ENCODE data around the gene DNAH17. TPM values are rescaled to one million over a fixed set of nuclear protein-coding genes. Genes with fewer than 3 reads are reported as not detected.

Gene DNAH17
- total and polyA plus RNA-seq, 7 donors: 0.04 to 3.5 (median 0.08) TPM

- Histone ChIP-seq H3K27me3 (ENCODE audit: insufficient read depth in 3 of 3, low read length in 2 of 3) (no peaks in the 10 kb centered on the region), H3K27ac (no peak overlapping the region), H3K36me3 (ENCODE audit: insufficient read depth in 1 of 2, low read depth in 1 of 2) (peaks cover 0 to 70% of the 10 kb centered on the region in 2 donors), H3K4me1 (no peaks in the 10 kb centered on the region), H3K9me3 (no peaks in the 10 kb centered on the region), H3K4me3 (no peak overlapping the region)
- TF ChIP-seq CTCF (IDR thresholded peaks at IDR 0.05): no peak
- intact Hi-C loops (cut with DNase I): loop anchor here in 1 of 2 donors (10.0 kb wide), 1 partner anchor 312 kb away; no protein-coding TSS in a partner anchor
- DNase-seq (no peak), ATAC-seq (no peak)
- WGBS, 3 donors: 79 to 88% (median 82%) methylated on average over 11 of the region's 11 CpGs
Measured at GRCh38 chr17:78427140-78427539, 150.1 kb downstream of the DNAH17 start.

DNA sequence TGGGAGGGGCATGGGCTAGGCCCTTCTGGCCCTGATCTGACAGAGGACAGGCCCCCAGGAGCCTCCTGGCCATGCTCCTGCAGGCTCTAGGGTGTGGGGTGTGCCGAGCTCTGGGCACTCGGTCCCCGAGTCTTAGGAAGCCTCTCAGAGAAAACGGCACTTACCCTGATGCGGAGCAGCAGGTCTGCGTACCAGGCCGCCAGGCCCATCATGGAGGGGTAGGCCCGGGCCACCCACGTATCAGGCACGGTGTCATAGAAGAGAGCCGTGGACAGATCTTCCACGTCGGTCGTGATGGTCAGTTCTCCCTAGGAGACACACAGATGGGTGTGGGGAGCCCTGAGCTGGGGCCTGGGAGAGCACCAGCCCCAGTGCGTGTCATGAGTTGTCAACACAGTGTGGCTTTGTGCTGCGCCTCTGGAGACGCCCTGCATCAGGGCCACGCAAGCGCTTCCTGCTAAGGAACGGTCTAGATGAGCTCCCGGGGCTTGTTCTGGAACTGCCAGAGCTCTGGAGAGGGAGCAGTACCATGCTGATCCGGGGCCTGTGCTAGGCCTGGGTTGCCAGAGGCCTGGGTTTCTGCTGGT is 150.8 kb downstream of the DNAH17 start:
- peaks cover 4% of the 10 kb centered on the region for H3K4me1 ChIP-seq
- H3K36me3 ChIP-seq (ENCODE audit: insufficient read depth in 1 of 2, low read depth in 1 of 2): peaks cover 0 to 76% of the 10 kb centered on the region in 2 donors
- WGBS, 3 donors: 90 to 93% (median 90%) methylated on average over 22 of the region's 22 CpGs
- ATAC-seq (no peak), DNase-seq (no peak)
- no peaks in the 10 kb centered on the region for H3K27me3 ChIP-seq (ENCODE audit: insufficient read depth in 3 of 3, low read length in 2 of 3)
- intact Hi-C loops (cut with DNase I): loop anchor here in 1 of 2 donors (10.0 kb wide), 1 partner anchor 312 kb away; no protein-coding TSS in a partner anchor
- H3K9me3 ChIP-seq: no peaks in the 10 kb centered on the region
- H3K27ac ChIP-seq: no peak overlapping the region
- TF ChIP-seq CTCF (IDR thresholded peaks at IDR 0.05): no peak
- no peak overlapping the region for H3K4me3 ChIP-seq

- no peak for TF ChIP-seq CTCF (IDR thresholded peaks at IDR 0.05)
- no peaks in the 10 kb centered on the region for H3K9me3 ChIP-seq
- H3K36me3 ChIP-seq (ENCODE audit: insufficient read depth in 1 of 2, low read depth in 1 of 2): peaks cover 0 to 85% of the 10 kb centered on the region in 2 donors
- peak; percentile 14 to 35 (median 22) for ATAC-seq
- DNase-seq: no peak
- no peak overlapping the region for H3K27ac ChIP-seq
- H3K4me3 ChIP-seq: no peak overlapping the region
- H3K27me3 ChIP-seq (ENCODE audit: insufficient read depth in 3 of 3, low read length in 2 of 3): no peaks in the 10 kb centered on the region
- intact Hi-C loops (cut with DNase I): loop anchor here in 1 of 2 donors (10.0 kb wide), 1 partner anchor 311 kb away; no protein-coding TSS in a partner anchor
- 62 to 87% (median 64%) methylated on average over 17 of the region's 17 CpGs for WGBS, 3 donors
- peaks cover 6% of the 10 kb centered on the region for H3K4me1 ChIP-seq
Measured at GRCh38 chr17:78425429-78425828, 151.8 kb downstream of the DNAH17 start.

DNA sequence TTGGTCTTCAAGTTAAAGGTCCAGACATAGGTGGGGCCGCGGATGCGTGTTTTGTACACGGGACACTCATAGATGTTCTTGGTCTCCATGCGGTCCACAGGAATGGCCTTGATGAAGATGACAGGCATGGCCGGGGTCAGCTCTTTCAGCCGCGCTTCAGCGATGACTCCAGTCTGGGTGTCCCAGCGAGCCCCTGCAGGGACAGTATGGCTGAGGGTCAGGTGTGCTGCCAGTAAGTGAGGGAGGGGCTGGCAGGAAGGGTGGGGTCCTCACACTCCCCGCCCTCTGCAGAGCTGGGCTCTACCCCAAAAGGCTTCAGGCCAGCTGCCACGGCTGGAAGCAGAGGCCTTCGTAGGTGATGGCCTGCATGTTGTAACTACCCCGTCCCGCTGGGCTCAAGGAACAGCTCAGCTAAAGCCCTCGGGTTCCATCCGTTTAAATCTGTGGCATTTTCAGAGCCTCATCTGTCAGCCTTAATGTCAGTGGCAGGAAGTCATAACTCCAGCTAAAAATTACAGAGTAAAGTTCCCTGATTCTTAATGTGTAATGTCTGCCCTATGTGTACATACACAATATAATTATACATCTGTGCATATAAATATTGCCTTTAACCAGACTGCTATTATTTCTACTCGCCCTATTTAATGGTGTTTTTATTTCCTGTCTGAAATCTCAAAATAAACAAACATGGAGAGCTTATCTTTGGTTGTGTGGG is 153.1 kb downstream of the DNAH17 start:
- ATAC-seq (no peak), DNase-seq (no peak)

More for the DNA sequence above, 153.1 kb downstream of the DNAH17 start:
- peaks cover 0 to 85% of the 10 kb centered on the region in 2 donors for H3K36me3 ChIP-seq (ENCODE audit: insufficient read depth in 1 of 2, low read depth in 1 of 2)
- 69 to 81% (median 74%) methylated on average over 18 of the region's 18 CpGs for WGBS, 3 donors
- intact Hi-C loops (cut with DNase I): loop anchor here (2.0 to 10.0 kb wide), 4 partner anchors 63 to 309 kb away; partner anchors contain the start of gene SOCS3 (in 1 of the 2)
- H3K9me3 ChIP-seq: no peaks in the 10 kb centered on the region
- no peak overlapping the region for H3K27ac ChIP-seq
- TF ChIP-seq CTCF (IDR thresholded peaks at IDR 0.05): no peak
- no peak overlapping the region for H3K4me3 ChIP-seq
- no peaks in the 10 kb centered on the region for H3K27me3 ChIP-seq (ENCODE audit: insufficient read depth in 3 of 3, low read length in 2 of 3)
- peaks cover 6% of the 10 kb centered on the region for H3K4me1 ChIP-seq

All from psoas muscle (tissue), 8 donors.